UCSD-AML1 (cell line): ENCODE measurements around the gene PAQR4.

Source experiments
- DNase-seq: peaks from one replicate; lab custom pipeline; 2025; ENCODE audit not compliant: unreplicated experiment; lab: John Stamatoyannopoulos, UW

PAQR4 gene

DNA sequence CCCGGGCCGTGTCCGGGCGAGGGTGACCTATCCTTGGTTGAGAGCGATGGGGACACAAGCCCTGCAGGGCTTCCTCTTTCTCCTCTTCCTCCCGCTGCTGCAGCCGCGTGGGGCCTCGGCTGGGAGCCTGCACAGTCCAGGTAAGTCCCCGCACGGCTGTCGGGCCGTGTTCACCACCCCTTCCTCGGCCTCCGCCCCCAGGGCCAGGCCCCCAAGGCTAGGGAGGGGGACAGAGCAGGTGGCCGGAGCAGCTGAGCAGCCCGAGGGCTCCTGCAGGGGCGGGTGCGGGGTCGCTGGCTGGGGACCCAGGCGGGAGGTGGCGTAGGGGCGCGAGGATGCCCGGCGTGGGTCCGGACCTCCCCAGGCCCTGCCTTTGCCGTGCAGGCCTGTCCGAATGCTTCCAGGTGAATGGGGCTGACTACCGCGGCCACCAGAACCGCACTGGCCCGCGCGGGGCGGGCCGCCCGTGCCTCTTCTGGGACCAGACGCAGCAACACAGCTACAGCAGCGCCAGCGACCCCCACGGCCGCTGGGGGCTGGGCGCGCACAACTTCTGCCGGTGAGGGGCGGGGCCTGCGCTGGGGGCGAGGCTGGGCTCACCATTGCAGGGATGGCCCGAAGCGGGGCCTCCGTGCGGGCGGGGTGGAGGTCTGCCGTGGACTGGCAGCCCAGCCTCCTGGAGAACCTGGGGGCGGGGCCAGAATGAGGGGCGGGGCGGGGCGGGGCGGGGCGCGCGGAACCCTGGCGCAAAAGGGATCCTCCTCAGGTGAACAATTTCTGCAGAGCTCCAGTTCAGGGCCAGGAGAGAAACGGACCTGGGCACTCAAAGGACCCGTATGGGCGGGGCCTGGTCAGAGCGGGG, 4.4 kb upstream of the PAQR4 start:
- DNase-seq: peak; percentile 52

DNA sequence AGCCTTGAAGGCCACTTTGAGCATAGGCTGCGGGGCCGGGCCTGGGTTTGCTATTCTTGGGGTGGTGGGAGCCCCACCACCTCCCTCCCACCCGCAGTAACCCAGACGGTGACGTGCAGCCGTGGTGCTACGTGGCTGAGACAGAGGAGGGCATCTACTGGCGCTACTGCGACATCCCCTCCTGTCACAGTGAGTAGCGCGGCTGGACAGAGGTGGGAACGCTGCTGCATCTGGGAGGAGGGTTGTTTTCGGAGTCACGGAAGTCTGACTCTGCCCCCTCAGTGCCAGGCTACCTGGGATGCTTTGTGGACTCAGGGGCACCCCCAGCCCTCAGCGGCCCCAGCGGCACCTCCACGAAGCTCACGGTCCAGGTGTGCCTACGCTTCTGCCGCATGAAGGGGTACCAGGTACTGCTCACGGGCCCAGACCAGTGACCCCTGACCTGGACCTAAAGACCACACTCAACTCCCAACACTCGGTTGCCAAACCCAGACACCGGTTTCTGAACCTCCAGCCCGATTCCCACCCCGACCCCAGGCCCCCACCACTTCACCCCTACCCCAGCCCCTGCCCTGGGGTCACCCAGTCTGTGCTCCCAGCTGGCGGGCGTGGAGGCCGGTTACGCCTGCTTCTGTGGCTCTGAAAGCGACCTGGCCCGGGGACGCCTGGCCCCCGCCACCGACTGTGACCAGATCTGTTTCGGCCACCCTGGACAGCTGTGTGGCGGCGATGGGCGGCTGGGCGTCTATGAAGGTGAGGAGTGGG, 2.9 kb upstream of the PAQR4 start:
- DNase-seq: no peak

DNA sequence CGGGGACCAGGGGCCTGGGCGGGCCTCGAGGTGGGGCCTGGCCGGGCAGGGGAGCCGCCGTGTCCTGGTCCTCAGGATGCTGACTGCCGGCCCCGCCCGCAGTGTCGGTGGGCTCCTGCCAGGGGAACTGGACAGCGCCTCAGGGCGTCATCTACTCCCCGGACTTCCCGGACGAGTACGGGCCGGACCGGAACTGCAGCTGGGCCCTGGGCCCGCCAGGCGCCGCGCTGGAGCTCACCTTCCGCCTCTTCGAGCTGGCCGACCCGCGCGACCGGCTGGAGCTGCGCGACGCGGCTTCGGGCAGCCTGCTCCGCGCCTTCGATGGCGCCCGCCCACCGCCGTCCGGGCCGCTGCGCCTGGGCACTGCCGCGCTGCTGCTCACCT, 2.3 kb upstream of the PAQR4 start:
- no peak for DNase-seq

DNA sequence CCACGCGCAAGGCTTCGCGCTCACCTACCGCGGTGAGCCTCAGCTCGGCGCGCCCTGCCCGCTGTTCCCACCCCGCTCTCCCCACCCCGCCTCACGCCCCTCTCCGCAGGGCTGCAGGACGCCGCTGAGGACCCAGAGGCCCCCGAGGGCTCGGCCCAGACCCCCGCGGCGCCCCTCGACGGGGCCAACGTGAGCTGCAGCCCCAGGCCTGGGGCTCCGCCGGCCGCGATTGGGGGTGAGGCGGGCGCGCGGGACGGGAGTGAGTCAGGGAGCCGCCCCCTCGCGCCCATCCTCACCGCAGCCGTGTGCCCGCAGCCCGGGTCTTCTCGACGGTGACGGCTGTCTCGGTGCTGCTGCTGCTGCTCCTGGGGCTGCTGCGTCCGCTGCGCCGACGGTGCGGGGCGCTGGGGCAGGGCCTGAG, 1.9 kb upstream of the PAQR4 start:
- DNase-seq: no peak

DNA sequence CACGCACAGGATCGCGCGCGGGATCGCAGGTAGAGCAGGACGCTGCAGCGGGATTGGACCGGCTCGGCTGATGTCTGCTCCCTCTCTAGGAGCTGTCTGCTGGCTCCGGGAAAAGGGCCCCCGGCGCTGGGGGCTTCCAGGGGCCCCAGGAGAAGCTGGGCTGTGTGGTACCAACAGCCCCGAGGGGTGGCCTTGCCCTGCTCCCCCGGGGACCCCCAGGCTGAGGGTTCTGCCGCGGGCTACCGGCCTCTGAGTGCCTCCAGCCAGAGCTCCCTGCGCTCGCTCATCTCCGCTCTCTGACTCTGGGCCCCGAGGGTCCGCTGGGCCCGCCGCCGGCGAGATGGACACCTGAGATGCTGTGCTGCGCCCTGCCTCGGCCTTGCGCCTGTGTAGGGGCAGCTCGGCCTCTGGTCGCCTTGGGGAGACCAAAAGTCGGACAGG, 1.4 kb upstream of the PAQR4 start:
- DNase-seq: no peak

DNA sequence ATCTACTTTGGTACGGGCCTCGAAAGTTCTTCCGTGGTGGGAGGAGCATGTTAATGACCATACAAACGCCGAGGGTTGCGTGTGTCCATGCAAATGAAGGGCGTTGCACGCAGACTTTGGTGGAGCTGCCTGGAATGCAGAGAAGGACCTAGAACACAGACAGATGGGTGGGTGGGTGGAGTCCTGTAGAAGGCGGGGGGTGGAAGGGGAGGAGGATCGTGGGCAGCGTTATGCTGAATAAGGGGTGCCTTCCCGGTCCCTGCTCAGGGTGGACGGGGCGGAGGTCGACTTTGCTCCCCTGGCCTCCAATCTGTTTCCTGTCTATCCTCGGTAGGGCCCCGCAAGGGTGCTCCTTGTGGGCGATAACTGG, 795 bp upstream of the PAQR4 start:
- no peak for DNase-seq

DNA sequence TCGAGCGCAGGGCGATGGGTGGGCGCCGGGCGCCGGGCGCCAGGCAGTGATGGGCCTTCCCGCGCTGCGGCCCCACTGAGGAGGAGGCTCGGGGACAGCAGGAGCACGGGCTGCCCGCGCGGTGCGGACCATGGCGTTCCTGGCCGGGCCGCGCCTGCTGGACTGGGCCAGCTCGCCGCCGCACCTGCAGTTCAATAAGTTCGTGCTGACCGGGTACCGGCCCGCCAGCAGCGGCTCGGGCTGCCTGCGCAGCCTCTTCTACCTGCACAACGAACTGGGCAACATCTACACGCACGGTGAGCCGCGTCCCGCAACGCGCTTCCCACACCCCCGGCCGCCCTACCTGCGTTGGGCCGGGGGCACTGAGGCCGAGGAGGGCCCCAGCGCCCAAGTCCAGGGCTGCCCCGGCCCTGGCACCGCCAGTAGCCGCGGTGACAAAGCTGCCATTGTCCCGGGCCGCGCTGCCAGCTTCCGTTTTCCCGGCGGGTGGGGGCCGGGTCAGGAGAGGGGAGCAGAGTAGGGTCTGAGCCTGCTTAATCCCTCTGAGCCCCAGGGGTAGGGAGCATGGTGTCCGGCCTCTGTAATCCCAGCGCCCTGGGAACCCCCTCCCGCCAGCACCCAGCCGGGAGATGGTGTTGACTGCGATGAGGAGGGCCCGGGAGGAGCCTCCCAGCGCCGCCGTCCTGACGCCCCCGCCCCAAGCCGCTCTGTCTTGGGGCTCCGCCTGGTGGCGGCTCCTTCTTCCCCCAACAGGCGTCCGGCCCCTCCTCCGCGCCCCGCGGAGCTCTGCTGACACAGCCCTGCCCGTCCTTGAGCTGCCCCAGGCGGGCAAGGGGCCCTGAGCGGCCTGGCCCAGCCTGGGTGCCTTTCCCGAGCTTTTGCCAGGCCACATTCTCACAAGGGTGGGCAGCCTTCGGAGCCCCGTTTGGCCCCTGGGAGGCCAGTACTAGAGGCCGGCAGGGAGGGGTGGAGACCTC, 685 bp downstream of the PAQR4 start:
- peak; percentile 84 for DNase-seq

DNA sequence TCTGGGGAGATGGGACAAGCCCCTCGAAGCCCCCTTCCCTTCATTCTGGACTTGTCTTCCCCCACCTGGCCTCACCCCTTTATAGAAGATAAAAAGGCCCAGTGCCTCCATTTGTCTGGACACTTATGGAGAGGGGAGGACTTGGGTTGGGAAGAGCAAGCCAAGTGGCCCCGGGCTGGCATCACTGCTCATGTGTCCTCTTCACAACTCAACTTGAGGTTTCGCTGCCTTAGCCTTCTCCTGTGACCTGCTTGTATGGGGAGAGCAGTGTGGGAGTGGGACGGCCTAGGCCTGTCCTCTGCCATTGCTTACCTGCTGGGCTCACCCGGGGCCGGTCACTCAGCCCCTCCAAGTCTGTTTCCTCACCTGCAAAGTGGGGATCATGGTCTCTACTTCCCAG, 1.4 kb downstream of the PAQR4 start:
- DNase-seq: no peak

DNA sequence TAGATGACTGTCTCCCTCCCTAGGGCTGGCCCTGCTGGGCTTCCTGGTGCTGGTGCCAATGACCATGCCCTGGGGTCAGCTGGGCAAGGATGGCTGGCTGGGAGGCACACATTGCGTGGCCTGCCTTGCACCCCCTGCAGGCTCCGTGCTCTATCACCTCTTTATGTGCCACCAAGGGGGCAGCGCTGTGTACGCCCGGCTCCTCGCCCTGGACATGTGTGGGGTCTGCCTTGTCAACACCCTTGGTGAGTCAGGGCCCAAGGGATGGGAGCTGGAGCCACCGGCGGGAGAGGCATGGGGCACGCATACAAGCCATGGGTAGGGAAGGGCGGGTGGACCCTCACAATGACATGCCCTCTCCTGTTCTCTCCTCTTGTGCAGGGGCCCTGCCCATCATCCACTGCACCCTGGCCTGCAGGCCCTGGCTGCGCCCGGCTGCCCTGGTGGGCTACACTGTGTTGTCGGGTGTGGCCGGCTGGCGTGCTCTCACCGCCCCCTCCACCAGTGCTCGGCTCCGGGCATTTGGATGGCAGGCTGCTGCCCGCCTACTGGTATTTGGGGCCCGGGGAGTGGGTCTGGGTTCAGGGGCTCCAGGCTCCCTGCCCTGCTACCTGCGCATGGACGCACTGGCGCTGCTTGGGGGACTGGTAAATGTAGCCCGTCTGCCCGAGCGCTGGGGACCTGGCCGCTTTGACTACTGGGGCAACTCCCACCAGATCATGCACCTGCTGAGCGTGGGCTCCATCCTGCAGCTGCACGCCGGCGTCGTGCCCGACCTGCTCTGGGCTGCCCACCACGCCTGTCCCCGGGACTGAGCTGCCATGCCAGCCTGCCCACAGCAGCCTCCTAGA, 2.2 kb downstream of the PAQR4 start:
- no peak for DNase-seq

DNA sequence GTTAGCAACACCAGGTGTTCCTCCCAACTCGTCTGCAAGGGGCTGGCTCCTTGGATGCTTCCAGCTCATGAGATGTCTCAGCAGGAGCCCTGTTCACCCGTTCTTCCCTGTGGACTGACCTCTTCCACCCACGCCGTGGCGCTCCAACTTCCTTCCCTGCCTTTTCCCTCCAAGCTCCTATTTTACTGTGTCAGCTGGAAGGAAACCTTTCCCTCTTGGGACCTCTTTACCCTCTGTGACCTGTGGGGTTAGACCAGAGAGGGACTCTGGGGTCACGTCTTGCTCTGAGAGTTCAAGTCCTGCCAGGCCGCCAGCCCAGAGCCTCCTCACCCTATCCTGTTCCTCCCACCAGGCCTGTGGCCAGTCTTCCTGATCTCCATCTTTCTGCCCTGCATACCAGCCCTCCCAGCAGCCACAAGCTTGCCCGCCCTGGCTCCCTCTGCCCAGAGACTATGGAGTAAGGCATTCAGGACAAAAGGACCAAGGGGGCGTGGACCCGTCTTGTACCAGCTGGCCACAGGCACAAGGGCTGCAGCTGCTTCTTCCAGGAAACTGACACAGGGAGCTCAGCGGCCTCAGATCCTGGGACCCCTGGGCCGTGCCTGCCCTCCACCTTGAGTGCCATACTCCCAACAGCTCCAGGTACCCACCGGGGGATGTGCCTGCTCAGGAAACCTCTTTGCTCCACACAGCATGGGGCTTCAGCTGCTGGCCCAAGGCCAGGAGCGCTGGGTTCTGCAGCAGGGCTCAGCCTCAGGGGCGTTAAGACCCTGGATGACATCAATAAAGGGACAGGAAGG, 3.0 kb downstream of the PAQR4 start:
- no peak for DNase-seq

DNA sequence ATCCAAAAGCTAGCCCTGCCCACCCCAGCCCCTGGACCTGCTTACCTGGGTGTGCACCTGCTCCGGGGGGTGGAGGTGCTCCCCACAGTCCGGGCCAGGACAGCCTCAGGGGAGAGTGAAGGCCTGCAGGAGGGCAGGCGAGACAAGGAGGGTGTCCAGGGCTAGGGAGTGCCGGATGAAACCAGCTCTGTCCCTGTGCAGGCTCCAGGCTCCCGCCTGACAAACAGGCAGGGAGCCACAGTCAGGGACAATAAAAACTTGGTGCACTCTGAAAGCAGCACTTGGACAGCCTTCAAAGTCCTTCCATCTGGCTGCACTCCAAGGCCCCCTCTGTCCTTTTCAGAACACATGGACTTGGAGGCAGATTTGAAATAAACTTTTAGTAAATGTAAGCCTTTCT, 3.9 kb downstream of the PAQR4 start:
- DNase-seq: no peak

DNA sequence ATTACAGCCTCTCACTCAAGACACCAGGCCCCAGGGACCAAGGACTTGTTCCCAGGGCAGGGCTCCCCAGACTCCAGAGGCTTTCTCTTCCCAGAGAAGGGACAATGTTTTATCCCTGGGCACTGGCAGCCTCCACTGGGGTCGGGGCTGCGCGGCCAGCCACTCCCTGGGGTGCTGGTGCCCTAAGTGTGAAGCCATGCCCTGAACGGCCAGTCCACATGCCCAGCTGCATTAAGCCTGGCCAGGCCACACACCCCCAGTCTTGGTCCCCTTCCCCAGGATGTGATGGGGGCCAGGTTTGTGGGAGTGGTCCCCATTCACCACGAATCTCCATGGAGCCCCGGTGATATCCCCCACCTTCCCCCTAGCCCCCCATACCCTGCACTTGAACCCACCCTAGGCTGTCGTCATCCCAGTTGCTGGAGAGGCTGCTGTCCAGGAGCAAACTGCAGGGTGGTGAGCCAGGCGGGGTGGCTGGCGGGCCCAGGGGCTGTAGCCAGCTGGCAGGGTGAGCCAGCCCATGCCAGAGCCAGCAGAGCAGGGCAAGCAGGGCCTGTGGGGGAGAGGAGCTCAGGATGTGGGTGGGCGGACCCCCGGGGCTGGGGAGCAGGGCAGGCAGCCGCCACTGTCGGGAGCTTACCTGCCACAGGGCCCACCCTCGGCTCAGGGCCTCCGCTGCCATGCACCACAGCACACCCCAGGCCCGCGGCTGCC, 4.6 kb downstream of the PAQR4 start:
- DNase-seq: no peak

DNA sequence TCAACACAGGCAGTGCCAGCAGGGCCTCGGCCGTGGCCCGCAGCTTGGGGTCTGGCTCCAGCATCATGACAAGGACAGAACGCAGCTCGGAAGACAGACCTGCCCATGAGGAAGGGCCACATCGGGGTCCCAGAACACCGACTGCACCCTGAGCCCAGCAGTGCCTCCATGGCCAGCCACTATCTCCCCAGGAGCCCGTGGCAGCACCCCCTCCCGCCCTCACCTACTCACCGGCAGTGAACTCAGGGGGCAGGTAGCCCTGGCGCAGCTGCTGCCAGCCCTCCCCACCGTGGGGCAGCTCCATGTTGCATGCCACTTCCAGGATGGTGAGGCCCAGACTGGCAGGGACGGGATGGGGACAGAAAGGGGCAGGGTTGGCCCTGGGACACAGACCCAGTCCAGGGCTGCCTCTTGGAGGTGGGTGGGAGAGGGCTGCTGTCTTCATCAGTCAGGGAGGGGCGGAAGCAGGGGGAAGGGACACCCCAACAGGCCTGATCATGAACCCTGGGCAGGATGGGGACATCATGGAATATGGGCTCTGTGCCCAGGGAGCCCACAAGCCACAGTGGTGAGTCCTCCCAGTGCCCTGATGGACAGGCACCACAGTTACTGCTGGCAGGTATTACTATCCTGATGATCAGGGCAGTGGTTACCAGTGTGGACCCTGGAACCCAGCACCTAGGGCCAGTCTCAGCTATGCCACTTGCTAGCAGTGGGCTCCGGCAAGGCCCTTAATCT, 5.3 kb downstream of the PAQR4 start:
- no peak for DNase-seq

DNA sequence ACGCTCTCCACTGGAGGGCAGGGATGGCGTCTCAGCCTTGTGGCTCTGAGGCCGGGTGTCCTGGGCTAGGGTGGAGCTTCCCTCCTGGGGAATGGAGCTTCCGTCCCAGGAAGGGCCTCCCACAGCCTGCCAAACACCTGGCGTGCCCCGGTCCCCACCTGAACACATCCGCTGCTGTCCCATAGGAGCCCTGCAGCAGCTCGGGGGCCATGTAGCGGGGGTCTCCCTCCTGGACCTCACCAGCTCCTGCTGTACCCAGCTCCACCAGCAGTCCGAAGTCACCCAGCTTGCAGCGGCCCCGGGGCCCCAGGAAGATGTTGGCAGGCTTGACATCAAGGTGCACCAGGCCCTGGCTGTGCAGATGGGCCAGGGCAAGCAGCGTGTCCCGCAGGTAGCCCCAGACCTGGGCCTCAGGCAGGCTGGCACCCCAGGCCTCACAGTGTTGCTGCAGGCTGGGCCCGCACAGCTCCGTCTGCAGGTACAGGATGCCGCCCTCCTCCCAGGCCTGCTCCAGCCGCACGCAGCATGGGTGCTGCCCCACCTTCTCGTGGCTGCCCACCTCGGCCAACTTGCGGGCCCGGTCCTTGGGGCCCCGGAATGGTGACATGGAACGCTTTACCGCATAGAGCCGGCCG, 6.1 kb downstream of the PAQR4 start:
- DNase-seq: no peak

DNA sequence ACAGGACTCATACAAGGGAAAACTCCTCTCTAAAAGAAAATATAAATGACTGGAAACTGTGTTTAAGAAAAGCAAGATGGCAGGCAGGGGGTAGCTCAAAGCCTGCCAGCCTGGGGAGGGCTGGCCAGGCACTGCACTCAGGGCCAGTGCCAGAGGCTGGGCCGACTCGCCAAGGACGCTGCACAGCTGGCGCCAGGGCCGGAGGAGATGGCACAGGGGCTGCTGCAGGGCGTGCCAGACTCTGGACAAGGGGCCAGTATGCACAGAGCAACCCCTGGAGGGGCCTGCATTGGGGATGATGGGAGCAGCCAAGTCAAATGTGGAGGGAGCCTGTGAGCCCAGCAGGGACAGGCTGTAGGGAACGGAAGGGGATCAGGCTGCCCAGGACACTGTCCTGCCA, 7.1 kb downstream of the PAQR4 start:
- DNase-seq: no peak

DNA sequence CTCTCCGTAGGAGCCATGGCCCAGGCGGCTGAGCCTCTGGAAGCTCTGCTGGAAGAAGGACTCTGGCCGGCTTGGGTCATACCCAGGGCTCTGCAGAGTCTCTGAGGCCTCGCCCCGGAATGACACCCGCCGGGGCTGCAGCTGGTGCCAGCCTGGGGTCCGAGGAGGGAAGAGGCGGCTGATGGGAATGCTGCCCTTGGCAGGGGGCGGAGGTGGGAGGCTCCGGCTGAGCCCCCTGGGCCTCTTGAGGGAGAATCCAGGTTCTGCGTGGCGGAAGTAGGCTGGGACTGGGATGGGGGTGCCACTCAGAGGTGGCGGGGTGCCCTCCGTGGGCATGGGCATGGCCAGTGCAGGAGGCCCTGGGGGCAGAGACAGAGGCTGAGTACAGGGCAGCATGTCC, 7.5 kb downstream of the PAQR4 start:
- DNase-seq: no peak

DNA sequence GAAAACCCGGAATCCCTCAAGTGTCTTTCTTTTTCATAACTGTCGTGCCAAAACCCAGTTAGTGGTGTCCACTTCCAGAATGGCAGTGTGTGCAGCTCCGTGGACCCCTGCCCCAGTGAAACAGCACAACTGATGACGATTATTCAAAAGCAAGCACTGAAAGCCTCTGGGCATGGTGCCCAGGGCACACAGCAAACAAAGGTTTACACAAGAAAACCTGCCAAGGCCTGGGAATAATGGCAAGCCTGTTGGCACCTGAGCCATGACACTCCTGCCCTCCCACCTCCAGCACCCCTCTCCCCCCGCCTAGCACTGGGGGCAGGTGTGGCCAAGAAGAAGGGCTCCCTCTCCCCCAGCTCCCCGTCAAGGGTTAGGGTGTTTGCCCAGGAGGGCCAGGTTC, 8.3 kb downstream of the PAQR4 start:
- no peak for DNase-seq
